Fibroblast of lung (primary cell): ENCODE measurements around the gene LRMDA.

Source experiments
- CTCF ChIP-seq, 2 donors: IDR thresholded peaks in 1 of 2; conservative IDR thresholded peaks in 1 of 2; 1 replicate in 1 of 2; 2 replicates in 1 of 2; pipeline ENCODE4 v1.5.1; 2011 to 2012; ENCODE audit warnings: low read length in 2 of 2, control low read depth in 1 of 2, inconsistent platforms in 1 of 2, low read depth in 1 of 2, mild to moderate bottlenecking in 1 of 2
- EZH2 ChIP-seq: IDR thresholded peaks from 2 replicates; pipeline ENCODE4 v1.5.1; 2012; ENCODE audit warnings: low read length, control low read depth, mild to moderate bottlenecking; ENCODE audit errors: missing control alignments

- TF ChIP-seq CTCF (conservative IDR thresholded peaks at IDR 0.05 in 1 of 2, IDR thresholded peaks at IDR 0.05 in 1 of 2; ENCODE audit: low read depth in 1 of 2, low read length in 2 of 2): no peak
- TF ChIP-seq EZH2: no peak
Measured at GRCh38 chr10:75941223-75941801, 509.9 kb downstream of the LRMDA start.
